Ishikawa (cell line): ENCODE results near the gene CRACR2B.

Source experiments
- CEBPB ChIP-seq: IDR thresholded peaks from 2 replicates; pipeline ENCODE4 v1.6.1; 2012
- CREB1 ChIP-seq: IDR thresholded peaks from 2 replicates; pipeline ENCODE4 v1.6.1; 2012; ENCODE audit warnings: low read depth
- EGR1 ChIP-seq: IDR thresholded peaks from 2 replicates; pipeline ENCODE4 v1.6.1; 2012
- EP300 ChIP-seq: IDR thresholded peaks from 2 replicates; pipeline ENCODE4 v1.6.1; 2012; ENCODE audit warnings: borderline replicate concordance
- FOXM1 ChIP-seq: IDR thresholded peaks from 2 replicates; pipeline ENCODE4 v1.6.1; 2012; ENCODE audit warnings: low read depth, borderline replicate concordance
- MAX ChIP-seq: IDR thresholded peaks from 2 replicates; pipeline ENCODE4 v1.6.1; 2012
- NFIC ChIP-seq: IDR thresholded peaks from 2 replicates; pipeline ENCODE4 v1.6.1; 2012
- RAD21 ChIP-seq: IDR thresholded peaks from 2 replicates; pipeline ENCODE4 v1.6.1; 2012; ENCODE audit warnings: low read depth
- REST ChIP-seq: IDR thresholded peaks from 2 replicates; pipeline ENCODE4 v1.6.1; 2012; ENCODE audit warnings: low read depth, mild to moderate bottlenecking
- TAF1 ChIP-seq: IDR thresholded peaks from 2 replicates; pipeline ENCODE4 v1.6.1; 2012; ENCODE audit warnings: low read depth, mild to moderate bottlenecking
- TCF12 ChIP-seq: IDR thresholded peaks from 2 replicates; pipeline ENCODE4 v1.6.1; 2012; ENCODE audit warnings: low read depth
- TEAD4 ChIP-seq: IDR thresholded peaks from 2 replicates; pipeline ENCODE4 v1.6.1; 2012
- USF1 ChIP-seq: IDR thresholded peaks from 2 replicates; pipeline ENCODE4 v1.6.1; 2012
- YY1 ChIP-seq: IDR thresholded peaks from 2 replicates; pipeline ENCODE4 v1.6.1; 2012; ENCODE audit warnings: low read depth
- ZBTB7A ChIP-seq: IDR thresholded peaks from 2 replicates; pipeline ENCODE4 v1.6.1; 2012; ENCODE audit warnings: low read depth

Gene CRACR2B

GRCh38 chr11:838441-839279 is 10.9 kb downstream of the CRACR2B start:
- TF ChIP-seq TCF12, result no peak
- no peak for TF ChIP-seq ZBTB7A
- TF ChIP-seq RAD21, result no peak
- TF ChIP-seq EP300, result no peak
- TF ChIP-seq REST, result no peak
- no peak for TF ChIP-seq NFIC
- peak; percentile 76; the same call in 1 of the 2 replicates for TF ChIP-seq MAX
- no peak for TF ChIP-seq CEBPB
- TF ChIP-seq EGR1, result no peak
- TF ChIP-seq YY1, result no peak
- TF ChIP-seq TAF1, result no peak
- peak; percentile 19; the same call in 1 of the 2 replicates for TF ChIP-seq TEAD4
- TF ChIP-seq USF1, result peak; percentile 67
- no peak for TF ChIP-seq FOXM1
- TF ChIP-seq CREB1, result no peak

GRCh38 chr11:839280-839623 is 11.5 kb downstream of the CRACR2B start:
- TF ChIP-seq NFIC (no peak), USF1 (no peak), CREB1 (no peak), TCF12 (0 out of 2 replicates have a peak, but pooled peaks have one; percentile 1), ZBTB7A (no peak), EGR1 (no peak), YY1 (no peak), EP300 (no peak), CEBPB (no peak)

- no peak for TF ChIP-seq MAX
- no peak for TF ChIP-seq ZBTB7A
- TF ChIP-seq CREB1, result no peak
- no peak for TF ChIP-seq NFIC
- TF ChIP-seq REST, result no peak
- TF ChIP-seq TAF1, result no peak
- TF ChIP-seq RAD21, result no peak
- no peak for TF ChIP-seq CEBPB
- TF ChIP-seq USF1, result no peak
- TF ChIP-seq EGR1, result no peak
Measured at GRCh38 chr11:839875-840617, 12.3 kb downstream of the CRACR2B start.

- TF ChIP-seq TEAD4 (no peak), TCF12 (no peak), ZBTB7A (peak; percentile 66; the same call in 1 of the 2 replicates), NFIC (no peak), RAD21 (no peak), TAF1 (no peak)
Measured at GRCh38 chr11:841981-842369, 14.3 kb downstream of the CRACR2B start.

- TF ChIP-seq TCF12 (peak; percentile 47; the same call in 1 of the 2 replicates), MAX (peak; percentile 94), YY1 (peak; percentile 82), EP300 (peak; percentile 37), ZBTB7A (no peak), EGR1 (peak; percentile 77), CREB1 (no peak), CEBPB (no peak), TAF1 (peak; percentile 91), USF1 (peak; percentile 18; the same call in 1 of the 2 replicates)
Measured at GRCh38 chr11:842370-843002, 14.8 kb downstream of the CRACR2B start, which contains the start of the genes POLR2L and TSPAN4. TSS of gene POLR2L (minus strand) at chr11:842529. CDS start at chr11:842508, 21 bp downstream. TSS of gene TSPAN4 (plus strand) at chr11:842852. CDS start at chr11:850305, 7,453 bp downstream.
